ENCODE results near the gene SEMA3D. TPM values are rescaled to one million over a fixed set of nuclear protein-coding genes. Genes with fewer than 3 reads are reported as not detected.
A peak's percentile ranks its signal among the peaks of the same experiment; 100 is the strongest.

SEMA3D gene
- total RNA-seq, 2 donors from 2014 or later, result 0.24 TPM; not detected in 1

DNA sequence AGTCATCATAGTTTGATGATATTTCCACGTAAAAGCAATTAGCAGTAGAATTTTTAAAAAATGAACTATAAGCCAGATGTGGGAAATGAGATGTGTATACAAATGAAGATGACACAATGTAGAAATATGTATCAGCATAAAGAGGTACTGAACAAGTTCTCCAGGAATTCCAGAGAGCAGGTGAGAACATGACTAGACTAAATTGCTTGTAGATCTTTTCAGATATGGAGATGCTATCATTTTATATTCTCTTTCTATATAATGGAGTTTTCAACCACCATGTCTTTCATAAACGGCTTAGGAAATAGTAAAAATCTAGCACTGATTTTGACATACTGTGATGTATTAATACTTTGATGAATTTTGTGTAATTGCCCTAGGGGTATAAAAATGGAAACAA is 130.9 kb downstream of the SEMA3D start:
- ATAC-seq (replicated peaks in 1 of 2), result no peak
- peaks cover 7% of the 10 kb centered on the region for H3K27me3 Mint-ChIP-seq (ENCODE audit: low read depth)
- DNase-seq, result no peak
- no peaks in the 10 kb centered on the region for H3K4me1 Mint-ChIP-seq (ENCODE audit: low read depth)
- H3K9me3 Mint-ChIP-seq, result no peaks in the 10 kb centered on the region
- no peak overlapping the region for H3K4me3 Mint-ChIP-seq
- H3K36me3 Mint-ChIP-seq (ENCODE audit: insufficient read depth in 2 of 2), result no peaks in the 10 kb centered on the region
- H3K27ac Mint-ChIP-seq, result no peak overlapping the region

GRCh38 chr7:85055196-85055595 is 131.7 kb downstream of the SEMA3D start:
- no peaks in the 10 kb centered on the region for H3K36me3 Mint-ChIP-seq (ENCODE audit: insufficient read depth in 2 of 2)
- H3K27ac Mint-ChIP-seq, result no peak overlapping the region
- no peak for ATAC-seq (replicated peaks in 1 of 2)
- H3K27me3 Mint-ChIP-seq (ENCODE audit: low read depth), result peaks cover 11% of the 10 kb centered on the region
- H3K4me1 Mint-ChIP-seq (ENCODE audit: low read depth), result no peaks in the 10 kb centered on the region
- no peak overlapping the region for H3K4me3 Mint-ChIP-seq
- no peak for DNase-seq
- H3K9me3 Mint-ChIP-seq, result no peaks in the 10 kb centered on the region

GRCh38 chr7:85054306-85054705 is 132.6 kb downstream of the SEMA3D start:
- Mint-ChIP-seq H3K27me3 (ENCODE audit: low read depth) (peaks cover 11% of the 10 kb centered on the region), H3K27ac (no peak overlapping the region), H3K36me3 (ENCODE audit: insufficient read depth in 2 of 2) (no peaks in the 10 kb centered on the region), H3K4me3 (no peak overlapping the region), H3K9me3 (no peaks in the 10 kb centered on the region), H3K4me1 (ENCODE audit: low read depth) (no peaks in the 10 kb centered on the region)
- DNase-seq, result no peak
- no peak for ATAC-seq (replicated peaks in 1 of 2)

DNA sequence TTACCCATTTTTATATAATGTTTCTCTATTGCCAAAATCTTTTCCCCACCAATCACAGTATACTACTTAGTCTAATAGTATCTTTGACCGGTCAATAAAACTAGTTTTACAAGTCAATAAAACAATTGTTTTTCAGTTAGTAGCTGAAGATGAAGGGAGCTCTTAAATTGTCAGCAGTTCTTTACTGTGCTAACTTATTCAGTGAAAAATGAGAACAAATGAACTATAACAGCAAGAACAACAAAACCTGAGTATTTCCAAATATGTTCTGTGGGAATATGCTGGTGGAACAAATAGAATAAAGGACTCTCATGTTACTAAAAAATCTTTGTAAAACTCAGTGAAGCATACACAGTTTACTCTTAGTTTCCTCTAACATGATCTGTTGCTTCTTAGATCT is 134.0 kb downstream of the SEMA3D start:
- no peak overlapping the region for H3K4me3 Mint-ChIP-seq

GRCh38 chr7:85052056-85052737 is 134.7 kb downstream of the SEMA3D start:
- H3K36me3 Mint-ChIP-seq (ENCODE audit: insufficient read depth in 2 of 2), result no peaks in the 10 kb centered on the region
- peaks cover 11% of the 10 kb centered on the region for H3K27me3 Mint-ChIP-seq (ENCODE audit: low read depth)
- no peak overlapping the region for H3K4me3 Mint-ChIP-seq
- no peaks in the 10 kb centered on the region for H3K9me3 Mint-ChIP-seq
- DNase-seq (no peak), ATAC-seq (replicated peaks in 1 of 2) (no peak)
- H3K27ac Mint-ChIP-seq, result no peak overlapping the region
- H3K4me1 Mint-ChIP-seq (ENCODE audit: low read depth), result no peaks in the 10 kb centered on the region

More for the DNA sequence above, 134.0 kb downstream of the SEMA3D start:
- Mint-ChIP-seq H3K4me1 (ENCODE audit: low read depth) (no peaks in the 10 kb centered on the region), H3K9me3 (no peaks in the 10 kb centered on the region), H3K36me3 (ENCODE audit: insufficient read depth in 2 of 2) (no peaks in the 10 kb centered on the region), H3K27me3 (ENCODE audit: low read depth) (peaks cover 11% of the 10 kb centered on the region), H3K27ac (no peak overlapping the region)
- no peak for ATAC-seq (replicated peaks in 1 of 2)
- DNase-seq, result no peak

GRCh38 chr7:85046534-85046933 is 140.3 kb downstream of the SEMA3D start:
- no peaks in the 10 kb centered on the region for H3K36me3 Mint-ChIP-seq (ENCODE audit: insufficient read depth in 2 of 2)
- DNase-seq, result no peak
- no peak overlapping the region for H3K27ac Mint-ChIP-seq
- peaks cover 11% of the 10 kb centered on the region for H3K27me3 Mint-ChIP-seq (ENCODE audit: low read depth)
- H3K4me3 Mint-ChIP-seq, result no peak overlapping the region
- no peaks in the 10 kb centered on the region for H3K9me3 Mint-ChIP-seq
- ATAC-seq (replicated peaks in 1 of 2), result no peak
- no peaks in the 10 kb centered on the region for H3K4me1 Mint-ChIP-seq (ENCODE audit: low read depth)

GRCh38 chr7:85041605-85042216 is 145.1 kb downstream of the SEMA3D start:
- DNase-seq, result peak; percentile 15 to 16

GRCh38 chr7:85039196-85039923 is 147.5 kb downstream of the SEMA3D start:
- no peaks in the 10 kb centered on the region for H3K27me3 Mint-ChIP-seq (ENCODE audit: low read depth)
- no peaks in the 10 kb centered on the region for H3K9me3 Mint-ChIP-seq
- no peak overlapping the region for H3K27ac Mint-ChIP-seq
- DNase-seq (no peak), ATAC-seq (replicated peaks in 1 of 2) (no peak)
- H3K4me3 Mint-ChIP-seq, result no peak overlapping the region
- H3K36me3 Mint-ChIP-seq (ENCODE audit: insufficient read depth in 2 of 2), result no peaks in the 10 kb centered on the region
- H3K4me1 Mint-ChIP-seq (ENCODE audit: low read depth), result no peaks in the 10 kb centered on the region

More at GRCh38 chr7:85041605-85042216, 145.1 kb downstream of the SEMA3D start:
- Mint-ChIP-seq H3K9me3 (no peaks in the 10 kb centered on the region), H3K27me3 (ENCODE audit: low read depth) (no peaks in the 10 kb centered on the region), H3K36me3 (ENCODE audit: insufficient read depth in 2 of 2) (no peaks in the 10 kb centered on the region), H3K27ac (no peak overlapping the region), H3K4me3 (no peak overlapping the region), H3K4me1 (ENCODE audit: low read depth) (no peaks in the 10 kb centered on the region)
- ATAC-seq (replicated peaks in 1 of 2), result no peak

- Mint-ChIP-seq H3K27me3 (ENCODE audit: low read depth) (no peaks in the 10 kb centered on the region), H3K36me3 (ENCODE audit: insufficient read depth in 2 of 2) (no peaks in the 10 kb centered on the region), H3K9me3 (no peaks in the 10 kb centered on the region), H3K4me1 (ENCODE audit: low read depth) (no peaks in the 10 kb centered on the region), H3K27ac (no peak overlapping the region), H3K4me3 (no peak overlapping the region)
- DNase-seq (no peak), ATAC-seq (replicated peaks in 1 of 2) (no peak)
Observed at GRCh38 chr7:85038466-85038865, 148.4 kb downstream of the SEMA3D start.

DNA sequence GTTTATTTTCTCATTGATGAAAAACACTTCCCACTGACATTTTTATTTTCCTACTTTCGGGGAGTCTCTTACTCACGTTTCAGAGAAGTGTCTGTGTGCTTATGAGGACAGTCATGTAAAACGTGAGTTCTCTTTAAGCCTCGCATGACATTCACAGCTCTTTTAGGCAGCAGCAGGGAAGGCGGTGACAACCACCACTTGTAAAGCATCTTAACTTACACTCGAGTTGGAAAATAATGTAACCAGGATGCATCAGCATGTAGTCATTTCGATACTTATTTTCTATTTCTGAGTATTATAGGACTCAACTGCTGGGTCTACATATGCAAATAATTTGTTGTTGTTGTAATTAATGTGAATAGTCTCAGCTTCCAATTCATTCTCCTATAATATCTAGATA is 153.6 kb downstream of the SEMA3D start:
- Mint-ChIP-seq H3K9me3 (peaks cover 0 to 2% of the 10 kb centered on the region in 2 donors), H3K36me3 (ENCODE audit: insufficient read depth in 2 of 2) (no peaks in the 10 kb centered on the region), H3K27ac (no peak overlapping the region), H3K27me3 (ENCODE audit: low read depth) (peaks cover 7% of the 10 kb centered on the region), H3K4me3 (no peak overlapping the region), H3K4me1 (ENCODE audit: low read depth) (no peaks in the 10 kb centered on the region)
- ATAC-seq (replicated peaks in 1 of 2) (no peak), DNase-seq (no peak)

GRCh38 chr7:85031475-85031874 is 155.4 kb downstream of the SEMA3D start:
- DNase-seq (no peak), ATAC-seq (replicated peaks in 1 of 2) (no peak)
- H3K9me3 Mint-ChIP-seq, result peaks cover 0 to 2% of the 10 kb centered on the region in 2 donors
- H3K27ac Mint-ChIP-seq, result no peak overlapping the region
- H3K4me1 Mint-ChIP-seq (ENCODE audit: low read depth), result no peaks in the 10 kb centered on the region
- peaks cover 7% of the 10 kb centered on the region for H3K27me3 Mint-ChIP-seq (ENCODE audit: low read depth)
- no peaks in the 10 kb centered on the region for H3K36me3 Mint-ChIP-seq (ENCODE audit: insufficient read depth in 2 of 2)
- H3K4me3 Mint-ChIP-seq, result no peak overlapping the region

DNA sequence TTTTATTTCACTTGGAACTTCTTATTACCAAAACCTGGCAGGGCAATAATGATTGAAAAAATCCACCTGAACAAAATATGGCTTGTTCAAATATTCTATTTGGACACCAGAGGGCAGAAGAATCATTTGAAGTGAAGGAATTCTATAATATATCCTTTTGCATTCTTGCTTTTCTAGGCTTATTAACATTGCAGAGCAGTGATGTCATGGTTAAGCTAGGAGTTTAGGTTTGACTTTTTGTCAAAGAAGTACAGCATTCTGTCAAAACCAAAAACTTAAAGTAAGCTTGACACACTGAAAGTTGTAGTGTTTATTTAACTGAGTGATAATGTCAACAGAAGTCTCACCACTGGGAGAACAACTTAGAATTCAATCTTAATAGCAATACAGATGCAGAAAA is 156.0 kb downstream of the SEMA3D start:
- Mint-ChIP-seq H3K4me1 (ENCODE audit: low read depth) (no peaks in the 10 kb centered on the region), H3K4me3 (no peak overlapping the region), H3K27me3 (ENCODE audit: low read depth) (peaks cover 7% of the 10 kb centered on the region), H3K27ac (no peak overlapping the region), H3K9me3 (peaks cover 0 to 2% of the 10 kb centered on the region in 2 donors), H3K36me3 (ENCODE audit: insufficient read depth in 2 of 2) (no peaks in the 10 kb centered on the region)
- ATAC-seq (replicated peaks in 1 of 2), result no peak
- DNase-seq, result no peak

- Mint-ChIP-seq H3K27me3 (ENCODE audit: low read depth) (peaks cover 7% of the 10 kb centered on the region), H3K27ac (no peak overlapping the region), H3K9me3 (peaks cover 0 to 2% of the 10 kb centered on the region in 2 donors), H3K4me3 (no peak overlapping the region), H3K4me1 (ENCODE audit: low read depth) (no peaks in the 10 kb centered on the region), H3K36me3 (ENCODE audit: insufficient read depth in 2 of 2) (no peaks in the 10 kb centered on the region)
- ATAC-seq (replicated peaks in 1 of 2), result no peak
- DNase-seq, result no peak
Observed at GRCh38 chr7:85025312-85025756, 161.5 kb downstream of the SEMA3D start.

All from activated T-cell treated with anti-CD3 and anti-CD28 coated beads, Interleukin-2, amount 50 U/mL, for 72 hours (primary cell).